Astrocyte (in vitro differentiated cells and primary cell): ENCODE results near the gene TBC1D24.

Experiments used
- EZH2 ChIP-seq: IDR thresholded peaks from 2 replicates; pipeline ENCODE4 v1.6.1; 2012; ENCODE audit warnings: mild to moderate bottlenecking, low read length, inconsistent platforms; ENCODE audit not compliant: insufficient read depth
- TF ChIP-seq, protein P1 (sequence below): IDR thresholded peaks from 2 replicates; pipeline ENCODE4 v1.5.1; 2011; ENCODE audit warnings: low read depth, mild to moderate bottlenecking, inconsistent platforms, low read length, moderate library complexity; ENCODE audit not compliant: insufficient read depth

DNA sequence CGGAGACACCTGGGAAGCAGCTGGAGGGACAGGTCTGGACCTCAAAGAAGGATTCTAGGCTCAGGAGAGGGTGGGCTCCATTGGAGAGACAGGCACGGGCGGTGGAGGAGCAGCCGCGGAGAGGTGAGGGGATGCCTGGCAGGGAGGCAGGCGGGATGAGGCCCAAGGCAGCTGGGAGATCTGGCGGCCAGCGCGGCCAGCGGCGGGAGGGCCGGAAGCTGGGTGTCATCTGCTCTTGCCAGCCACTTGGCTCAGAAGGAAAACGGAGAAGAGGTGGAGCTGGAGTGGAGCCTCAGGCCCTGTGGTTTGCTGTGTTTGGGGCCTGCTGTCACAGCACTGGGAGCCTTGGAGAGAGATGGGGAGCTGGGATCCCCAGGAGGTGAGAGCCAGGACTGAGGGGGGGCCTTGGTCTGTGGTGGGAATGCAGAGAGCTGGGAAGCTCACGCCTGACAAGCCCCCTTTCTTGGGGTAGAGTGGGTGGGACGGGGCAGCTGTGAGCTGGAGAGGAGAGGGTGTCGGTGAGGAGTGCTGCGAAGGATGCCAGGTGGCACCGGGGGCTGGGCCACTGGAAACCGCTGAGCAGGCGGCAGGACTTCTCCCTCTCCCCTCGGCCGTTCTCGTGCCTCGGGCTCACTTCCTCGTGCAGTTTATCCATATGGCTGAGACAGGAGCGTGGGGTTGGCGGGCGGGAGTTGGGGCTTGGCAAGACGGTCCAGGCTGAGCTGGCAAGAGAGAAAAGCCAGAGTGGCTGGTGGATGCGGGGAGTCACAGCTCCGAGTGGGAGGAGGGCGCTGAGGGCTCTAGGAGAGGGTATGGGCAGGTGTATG, 8.0 kb downstream of the TBC1D24 start:
- no peak for TF ChIP-seq EZH2
- TF ChIP-seq, protein P1, sequence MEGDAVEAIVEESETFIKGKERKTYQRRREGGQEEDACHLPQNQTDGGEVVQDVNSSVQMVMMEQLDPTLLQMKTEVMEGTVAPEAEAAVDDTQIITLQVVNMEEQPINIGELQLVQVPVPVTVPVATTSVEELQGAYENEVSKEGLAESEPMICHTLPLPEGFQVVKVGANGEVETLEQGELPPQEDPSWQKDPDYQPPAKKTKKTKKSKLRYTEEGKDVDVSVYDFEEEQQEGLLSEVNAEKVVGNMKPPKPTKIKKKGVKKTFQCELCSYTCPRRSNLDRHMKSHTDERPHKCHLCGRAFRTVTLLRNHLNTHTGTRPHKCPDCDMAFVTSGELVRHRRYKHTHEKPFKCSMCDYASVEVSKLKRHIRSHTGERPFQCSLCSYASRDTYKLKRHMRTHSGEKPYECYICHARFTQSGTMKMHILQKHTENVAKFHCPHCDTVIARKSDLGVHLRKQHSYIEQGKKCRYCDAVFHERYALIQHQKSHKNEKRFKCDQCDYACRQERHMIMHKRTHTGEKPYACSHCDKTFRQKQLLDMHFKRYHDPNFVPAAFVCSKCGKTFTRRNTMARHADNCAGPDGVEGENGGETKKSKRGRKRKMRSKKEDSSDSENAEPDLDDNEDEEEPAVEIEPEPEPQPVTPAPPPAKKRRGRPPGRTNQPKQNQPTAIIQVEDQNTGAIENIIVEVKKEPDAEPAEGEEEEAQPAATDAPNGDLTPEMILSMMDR, result no peak
